ENCODE measurements around the gene EZH2. TPM values are rescaled to one million over a fixed set of nuclear protein-coding genes. Genes with fewer than 3 reads are reported as not detected.

The EZH2 gene
- total and polyA plus RNA-seq, 4 donors = 2.0 to 21.3 (median 2.5) TPM

DNA sequence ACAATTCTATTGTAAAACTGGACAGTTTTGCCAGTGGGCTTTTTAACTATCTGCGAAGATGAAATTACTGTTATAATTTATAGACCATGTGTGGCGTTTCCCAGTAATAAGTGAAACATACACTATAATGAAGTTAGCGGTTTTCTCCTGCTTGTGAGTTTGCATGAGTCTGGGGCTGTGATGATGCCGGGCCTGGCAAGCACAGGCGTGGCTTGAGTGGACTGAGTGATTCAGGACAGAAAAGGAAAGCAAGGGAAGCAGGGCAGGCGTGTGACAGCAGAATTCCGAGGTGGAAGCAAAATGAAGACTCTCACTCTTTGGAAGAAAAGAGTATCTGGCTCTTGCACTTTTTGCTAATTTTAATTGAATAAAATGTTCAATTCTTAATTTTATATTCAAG lies 94.9 kb downstream of the EZH2 start:
- Histone ChIP-seq H3K36me3 (ENCODE audit: control insufficient read depth in 4 of 4, insufficient read depth in 3 of 4, low read depth in 1 of 4, low read length in 3 of 4) (peaks cover 17 to 88% (median 74%) of the 10 kb centered on the region in 4 donors), H3K4me1 (ENCODE audit: control insufficient read depth in 4 of 4, insufficient read depth in 4 of 4, low read length in 3 of 4) (no peaks in the 10 kb centered on the region), H3K9ac (ENCODE audit: low read depth in 1 of 2, low read length in 2 of 2) (no peak overlapping the region), H3K27me3 (ENCODE audit: control insufficient read depth in 4 of 4, insufficient read depth in 4 of 4, low read length in 3 of 4) (no peaks in the 10 kb centered on the region), H3K27ac (ENCODE audit: low read depth in 1 of 2, low read length in 2 of 2) (no peak overlapping the region), H3K4me3 (ENCODE audit: low read depth in 1 of 3, low read length in 3 of 3) (no peak overlapping the region), H3K9me3 (ENCODE audit: control insufficient read depth in 4 of 4, low read length in 3 of 4) (no peaks in the 10 kb centered on the region)
- TF ChIP-seq TAF1 (conservative IDR thresholded peaks at IDR 0.05) (no peak), SP1 (IDR thresholded peaks at IDR 0.05) (no peak), YY1 (IDR thresholded peaks at IDR 0.05) (no peak), RAD21 (IDR thresholded peaks at IDR 0.05) (no peak), FOXA2 (IDR thresholded peaks at IDR 0.05) (no peak), GABPA (IDR thresholded peaks at IDR 0.05 in 1 of 2, conservative IDR thresholded peaks at IDR 0.05 in 1 of 2) (no peak), HNF4A (conservative IDR thresholded peaks at IDR 0.05) (no peak), EGR1 (IDR thresholded peaks at IDR 0.05; ENCODE audit: low read depth in 2 of 2) (no peak), NR2F2 (IDR thresholded peaks at IDR 0.05) (no peak), FOXA1 (IDR thresholded peaks at IDR 0.05) (no peak), CTCF (IDR thresholded peaks at IDR 0.05; ENCODE audit: low read depth, low read length, missing input control) (no peak), HNF4G (IDR thresholded peaks at IDR 0.05) (no peak), JUND (IDR thresholded peaks at IDR 0.05) (no peak)
- TF ChIP-seq, protein P1, sequence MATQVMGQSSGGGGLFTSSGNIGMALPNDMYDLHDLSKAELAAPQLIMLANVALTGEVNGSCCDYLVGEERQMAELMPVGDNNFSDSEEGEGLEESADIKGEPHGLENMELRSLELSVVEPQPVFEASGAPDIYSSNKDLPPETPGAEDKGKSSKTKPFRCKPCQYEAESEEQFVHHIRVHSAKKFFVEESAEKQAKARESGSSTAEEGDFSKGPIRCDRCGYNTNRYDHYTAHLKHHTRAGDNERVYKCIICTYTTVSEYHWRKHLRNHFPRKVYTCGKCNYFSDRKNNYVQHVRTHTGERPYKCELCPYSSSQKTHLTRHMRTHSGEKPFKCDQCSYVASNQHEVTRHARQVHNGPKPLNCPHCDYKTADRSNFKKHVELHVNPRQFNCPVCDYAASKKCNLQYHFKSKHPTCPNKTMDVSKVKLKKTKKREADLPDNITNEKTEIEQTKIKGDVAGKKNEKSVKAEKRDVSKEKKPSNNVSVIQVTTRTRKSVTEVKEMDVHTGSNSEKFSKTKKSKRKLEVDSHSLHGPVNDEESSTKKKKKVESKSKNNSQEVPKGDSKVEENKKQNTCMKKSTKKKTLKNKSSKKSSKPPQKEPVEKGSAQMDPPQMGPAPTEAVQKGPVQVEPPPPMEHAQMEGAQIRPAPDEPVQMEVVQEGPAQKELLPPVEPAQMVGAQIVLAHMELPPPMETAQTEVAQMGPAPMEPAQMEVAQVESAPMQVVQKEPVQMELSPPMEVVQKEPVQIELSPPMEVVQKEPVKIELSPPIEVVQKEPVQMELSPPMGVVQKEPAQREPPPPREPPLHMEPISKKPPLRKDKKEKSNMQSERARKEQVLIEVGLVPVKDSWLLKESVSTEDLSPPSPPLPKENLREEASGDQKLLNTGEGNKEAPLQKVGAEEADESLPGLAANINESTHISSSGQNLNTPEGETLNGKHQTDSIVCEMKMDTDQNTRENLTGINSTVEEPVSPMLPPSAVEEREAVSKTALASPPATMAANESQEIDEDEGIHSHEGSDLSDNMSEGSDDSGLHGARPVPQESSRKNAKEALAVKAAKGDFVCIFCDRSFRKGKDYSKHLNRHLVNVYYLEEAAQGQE (IDR thresholded peaks at IDR 0.05) = no peak
- TF ChIP-seq, protein P2, sequence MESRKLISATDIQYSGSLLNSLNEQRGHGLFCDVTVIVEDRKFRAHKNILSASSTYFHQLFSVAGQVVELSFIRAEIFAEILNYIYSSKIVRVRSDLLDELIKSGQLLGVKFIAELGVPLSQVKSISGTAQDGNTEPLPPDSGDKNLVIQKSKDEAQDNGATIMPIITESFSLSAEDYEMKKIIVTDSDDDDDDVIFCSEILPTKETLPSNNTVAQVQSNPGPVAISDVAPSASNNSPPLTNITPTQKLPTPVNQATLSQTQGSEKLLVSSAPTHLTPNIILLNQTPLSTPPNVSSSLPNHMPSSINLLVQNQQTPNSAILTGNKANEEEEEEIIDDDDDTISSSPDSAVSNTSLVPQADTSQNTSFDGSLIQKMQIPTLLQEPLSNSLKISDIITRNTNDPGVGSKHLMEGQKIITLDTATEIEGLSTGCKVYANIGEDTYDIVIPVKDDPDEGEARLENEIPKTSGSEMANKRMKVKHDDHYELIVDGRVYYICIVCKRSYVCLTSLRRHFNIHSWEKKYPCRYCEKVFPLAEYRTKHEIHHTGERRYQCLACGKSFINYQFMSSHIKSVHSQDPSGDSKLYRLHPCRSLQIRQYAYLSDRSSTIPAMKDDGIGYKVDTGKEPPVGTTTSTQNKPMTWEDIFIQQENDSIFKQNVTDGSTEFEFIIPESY (IDR thresholded peaks at IDR 0.05) = no peak
- TF ChIP-seq, protein P3, sequence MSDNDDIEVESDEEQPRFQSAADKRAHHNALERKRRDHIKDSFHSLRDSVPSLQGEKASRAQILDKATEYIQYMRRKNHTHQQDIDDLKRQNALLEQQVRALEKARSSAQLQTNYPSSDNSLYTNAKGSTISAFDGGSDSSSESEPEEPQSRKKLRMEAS (IDR thresholded peaks at IDR 0.05) = no peak
- 96% methylated on average over 7 of the region's 7 CpGs for WGBS
- DNase-seq (ENCODE audit: low spot score) = no peak

All from liver (tissue), 9 donors.